Measurements from ENCODE around the gene SULT2B1.
"Not testable (repeated sequence)": the region's sequence is repeated elsewhere in the genome, so short reads cannot be mapped to it uniquely, and the experiment has no call there.

SULT2B1 gene

GRCh38 chr19:48624791-48625723 is 73.1 kb downstream of the SULT2B1 start:
- no peak for DNase-seq

GRCh38 chr19:48625891-48626327 is 73.9 kb downstream of the SULT2B1 start:
- no peak for DNase-seq

- DNase-seq, result no peak
Measured at GRCh38 chr19:48627201-48627864, 75.4 kb downstream of the SULT2B1 start.

- DNase-seq, result no peak
Measured at GRCh38 chr19:48627865-48628314, 75.9 kb downstream of the SULT2B1 start.

- no peak for DNase-seq
Measured at GRCh38 chr19:48628486-48629296, 76.7 kb downstream of the SULT2B1 start.

GRCh38 chr19:48629297-48629598 is 77.3 kb downstream of the SULT2B1 start:
- no peak for DNase-seq

GRCh38 chr19:48629599-48630295 is 77.8 kb downstream of the SULT2B1 start:
- DNase-seq, result no peak

- DNase-seq, result no peak
Measured at GRCh38 chr19:48630296-48631063, 78.5 kb downstream of the SULT2B1 start.

- DNase-seq, result no peak
Measured at GRCh38 chr19:48631225-48631624, 79.3 kb downstream of the SULT2B1 start.

- DNase-seq, result not testable (repeated sequence)
Measured at GRCh38 chr19:48632286-48632685, 80.3 kb downstream of the SULT2B1 start.

GRCh38 chr19:48632692-48633147 is 80.7 kb downstream of the SULT2B1 start:
- no peak for DNase-seq

- DNase-seq, result no peak
Measured at GRCh38 chr19:48633148-48634035, 81.4 kb downstream of the SULT2B1 start.

- no peak for DNase-seq
Measured at GRCh38 chr19:48634036-48634342, 82.0 kb downstream of the SULT2B1 start.

GRCh38 chr19:48634424-48635262 is 82.7 kb downstream of the SULT2B1 start:
- peak; percentile 91 for DNase-seq

GRCh38 chr19:48635263-48635965 is 83.4 kb downstream of the SULT2B1 start:
- DNase-seq, result peak; percentile 76

GRCh38 chr19:48635966-48636858 is 84.2 kb downstream of the SULT2B1 start:
- DNase-seq, result no peak

GRCh38 chr19:48636859-48637448 is 85.0 kb downstream of the SULT2B1 start, which contains the start of gene DBP:
Gene DBP, minus strand, starts transcription at chr19:48637379. Its CDS starts 385 bp downstream, at chr19:48636994.
- DNase-seq, result peak; percentile 56

All from activated CD4-positive, CD25-positive, alpha-beta regulatory T cell treated with anti-CD3 and anti-CD28 coated beads, Interleukin-2, amount 50 U/mL, for 72 hours (primary cell).